Neuronal stem cell (in vitro differentiated cells): ENCODE results near the gene TRAF3.
A peak's percentile ranks its signal among the peaks of the same experiment; 100 is the strongest.

Experiments used
- DNase-seq: peaks from one replicate; pipeline ENCODE4 v3.0.0-alpha.2; 2013; ENCODE audit warnings: low spot score
- H2AFZ ChIP-seq: one replicate; pipeline ENCODE4 v1.6.1; 2013; ENCODE audit warnings: mild to moderate bottlenecking, low read length, inconsistent platforms
- H2AK5ac ChIP-seq: 2 replicates; pipeline ENCODE4 v1.6.1; 2013; ENCODE audit warnings: low read depth, mild to moderate bottlenecking, inconsistent platforms, low read length, moderate library complexity, mixed read lengths
- H2BK120ac ChIP-seq: 2 replicates; pipeline ENCODE4 v1.6.1; 2013; ENCODE audit warnings: low read depth, mild to moderate bottlenecking, inconsistent platforms, low read length, moderate library complexity, mixed read lengths
- H2BK12ac ChIP-seq: one replicate; pipeline ENCODE4 v1.6.1; 2013; ENCODE audit warnings: low read length, inconsistent platforms
- H2BK15ac ChIP-seq: 2 replicates; pipeline ENCODE4 v1.6.1; 2013; ENCODE audit warnings: mild to moderate bottlenecking, low read length, inconsistent platforms, mixed read lengths
- H2BK5ac ChIP-seq: one replicate; pipeline ENCODE4 v1.6.1; 2013; ENCODE audit warnings: inconsistent platforms, mild to moderate bottlenecking, low read length, moderate library complexity
- H3K14ac ChIP-seq: one replicate; pipeline ENCODE4 v1.6.1; 2013; ENCODE audit warnings: low read length, inconsistent platforms
- H3K18ac ChIP-seq: 2 replicates; pipeline ENCODE4 v1.6.1; 2013; ENCODE audit warnings: low read length, inconsistent platforms
- H3K23ac ChIP-seq: 2 replicates; pipeline ENCODE4 v1.6.1; 2013; ENCODE audit warnings: low read depth, mild to moderate bottlenecking, mixed read lengths, low read length, inconsistent platforms; ENCODE audit not compliant: poor library complexity
- H3K27ac ChIP-seq: replicated peaks from 3 replicates; pipeline ENCODE4 v1.5.1; 2013; ENCODE audit warnings: low read length, inconsistent platforms
- H3K27me3 ChIP-seq, 3 experiments: 2 replicates each; pipeline ENCODE4 v1.6.1; 2013; ENCODE audit warnings: low read length in 3 of 3, mild to moderate bottlenecking in 2 of 3, inconsistent platforms in 1 of 3, low read depth in 1 of 3, mixed read lengths in 1 of 3, moderate library complexity in 1 of 3; ENCODE audit not compliant: control insufficient read depth in 3 of 3, insufficient read depth in 3 of 3
- H3K36me3 ChIP-seq, 2 donors: replicated peaks in 1 of 2; 2 replicates each; pipeline ENCODE4 v1.6.1; 2013; ENCODE audit warnings: low read length in 2 of 2; ENCODE audit not compliant: control insufficient read depth in 2 of 2, insufficient read depth in 2 of 2
- H3K4ac ChIP-seq: 2 replicates; pipeline ENCODE4 v1.6.1; 2013; ENCODE audit warnings: inconsistent platforms, mild to moderate bottlenecking, low read length, moderate library complexity
- H3K4me1 ChIP-seq, 2 donors: 1 replicate in 1 of 2; 2 replicates in 1 of 2; pipeline ENCODE4 v1.6.1; 2013; ENCODE audit warnings: low read length in 2 of 2, low read depth in 1 of 2; ENCODE audit not compliant: control insufficient read depth in 2 of 2, insufficient read depth in 1 of 2
- H3K4me2 ChIP-seq: one replicate; pipeline ENCODE4 v1.6.1; 2013; ENCODE audit warnings: mild to moderate bottlenecking, low read length, inconsistent platforms; ENCODE audit not compliant: insufficient read depth, poor library complexity, severe bottlenecking
- H3K4me3 ChIP-seq, 2 donors: 2 replicates each; pipeline ENCODE4 v1.5.1; 2013; ENCODE audit warnings: low read length in 2 of 2, mild to moderate bottlenecking in 2 of 2, inconsistent platforms in 1 of 2, moderate library complexity in 1 of 2
- H3K79me1 ChIP-seq: one replicate; pipeline ENCODE4 v1.6.1; 2013; ENCODE audit warnings: low read depth, mild to moderate bottlenecking, inconsistent platforms, low read length, moderate library complexity
- H3K9ac ChIP-seq: one replicate; pipeline ENCODE4 v1.6.1; 2013; ENCODE audit warnings: mild to moderate bottlenecking, low read depth, low read length, inconsistent platforms; ENCODE audit not compliant: poor library complexity
- H3K9me3 ChIP-seq, 2 donors: replicated peaks in 1 of 2; 2 replicates each; pipeline versions ENCODE3 to v1.6.1; 2013; ENCODE audit warnings: low read length in 2 of 2, mild to moderate bottlenecking in 2 of 2, inconsistent platforms in 1 of 2, low read depth in 1 of 2, mixed read lengths in 1 of 2, moderate library complexity in 1 of 2; ENCODE audit not compliant: control insufficient read depth in 2 of 2, insufficient read depth in 1 of 2
- H4K8ac ChIP-seq: one replicate; pipeline ENCODE4 v1.6.1; 2013; ENCODE audit warnings: low read depth, mild to moderate bottlenecking, inconsistent platforms, low read length, moderate library complexity
- H4K91ac ChIP-seq: one replicate; pipeline ENCODE4 v1.6.1; 2013; ENCODE audit warnings: low read length, low read depth, mild to moderate bottlenecking, inconsistent platforms; ENCODE audit not compliant: poor library complexity
- WGBS, 2 donors: extraction: QIAGEN DNeasy Blood & Tissue Kit; methylation state at CpG; one replicate each; pipeline ENCODE4 v1.1.7; 2013; ENCODE audit warnings: missing lambda C conversion rate in 2 of 2, mixed read lengths in 1 of 2; ENCODE audit not compliant: insufficient read length in 2 of 2, insufficient replicate concordance in 1 of 2; ENCODE audit errors: extremely low coverage in 2 of 2; 5-methylcytosine and 5-hydroxymethylcytosine counted together

The TRAF3 gene

GRCh38 chr14:102927878-102928411 lies 150.7 kb downstream of the TRAF3 start:
- peaks cover 7% of the 10 kb centered on the region for H3K79me1 ChIP-seq
- H2BK5ac ChIP-seq, result no peak overlapping the region
- WGBS, 2 donors, result no CpG with 5 or more reads among the region's 35 CpGs
- peak overlapping the region; percentile 84 for H3K9ac ChIP-seq
- peak overlapping the region; percentile 61 for H2BK120ac ChIP-seq
- no peak overlapping the region for H3K4ac ChIP-seq
- H3K14ac ChIP-seq, result peak overlapping the region; percentile 71
- H3K4me3 ChIP-seq, result peak overlapping the region; percentile 54 to 82
- H3K9me3 ChIP-seq, result peaks cover 0 to 5% of the 10 kb centered on the region in 2 donors
- peak overlapping the region; percentile 75 for H2BK15ac ChIP-seq
- peak overlapping the region; percentile 98 for H3K23ac ChIP-seq
- no peak overlapping the region for H4K91ac ChIP-seq
- H3K4me1 ChIP-seq, result peaks cover 12 to 15% of the 10 kb centered on the region in 2 donors
- peak overlapping the region; percentile 97 for H2BK12ac ChIP-seq
- peak overlapping the region; percentile 96 for H2AFZ ChIP-seq
- peak overlapping the region; percentile 17 for H4K8ac ChIP-seq
- peak overlapping the region; percentile 97 for H2AK5ac ChIP-seq
- H3K27ac ChIP-seq, result no peak overlapping the region
- DNase-seq, result no peak
- H3K18ac ChIP-seq, result peak overlapping the region; percentile 96
- H3K36me3 ChIP-seq, result peaks cover 2 to 10% of the 10 kb centered on the region in 2 donors
- H3K27me3 ChIP-seq, result peaks cover 22 to 69% (median 34%) of the 10 kb centered on the region in 3 experiments
- H3K4me2 ChIP-seq, result peak overlapping the region; percentile 89

GRCh38 chr14:102928412-102929240 lies 151.4 kb downstream of the TRAF3 start:
- no CpG with 5 or more reads among the region's 94 CpGs for WGBS, 2 donors
- H2BK12ac ChIP-seq, result peak overlapping the region; percentile 98
- peak overlapping the region; percentile 88 for H3K9ac ChIP-seq
- peak overlapping the region; percentile 81 for H2BK15ac ChIP-seq
- H2AK5ac ChIP-seq, result peak overlapping the region; percentile 99
- H4K8ac ChIP-seq, result peak overlapping the region; percentile 65
- peaks cover 22 to 63% (median 34%) of the 10 kb centered on the region in 3 experiments for H3K27me3 ChIP-seq
- peak overlapping the region; percentile 94 for H3K23ac ChIP-seq
- peak overlapping the region; percentile 24 for H2BK5ac ChIP-seq
- peaks cover 8% of the 10 kb centered on the region for H3K79me1 ChIP-seq
- peaks cover 0 to 5% of the 10 kb centered on the region in 2 donors for H3K9me3 ChIP-seq
- peak overlapping the region; percentile 54 to 82 for H3K4me3 ChIP-seq
- H3K18ac ChIP-seq, result peak overlapping the region; percentile 98
- no peak overlapping the region for H4K91ac ChIP-seq
- H2AFZ ChIP-seq, result peak overlapping the region; percentile 96
- H3K4me2 ChIP-seq, result peak overlapping the region; percentile 89
- H3K27ac ChIP-seq, result no peak overlapping the region
- peaks cover 12 to 15% of the 10 kb centered on the region in 2 donors for H3K4me1 ChIP-seq
- peaks cover 5 to 17% of the 10 kb centered on the region in 2 donors for H3K36me3 ChIP-seq
- peak overlapping the region; percentile 66 for H3K4ac ChIP-seq
- peak; percentile 66 for DNase-seq
- H3K14ac ChIP-seq, result peak overlapping the region; percentile 100
- no peak overlapping the region for H2BK120ac ChIP-seq

- peak overlapping the region; percentile 53 for H2BK5ac ChIP-seq
- peak overlapping the region; percentile 94 for H3K23ac ChIP-seq
- H4K8ac ChIP-seq, result no peak overlapping the region
- H3K4me3 ChIP-seq, result peak overlapping the region; percentile 54 to 82
- H2AFZ ChIP-seq, result peak overlapping the region; percentile 96
- DNase-seq, result no peak
- H3K36me3 ChIP-seq, result peaks cover 5 to 20% of the 10 kb centered on the region in 2 donors
- peak overlapping the region; percentile 88 for H3K9ac ChIP-seq
- peak overlapping the region; percentile 63 for H3K14ac ChIP-seq
- no CpG with 5 or more reads among the region's 94 CpGs for WGBS, 2 donors
- no peak overlapping the region for H2BK12ac ChIP-seq
- peak overlapping the region; percentile 66 for H3K4ac ChIP-seq
- no peak overlapping the region for H3K27ac ChIP-seq
- peak overlapping the region; percentile 89 for H3K4me2 ChIP-seq
- H3K79me1 ChIP-seq, result peaks cover 8% of the 10 kb centered on the region
- H2BK120ac ChIP-seq, result peak overlapping the region; percentile 47
- H2AK5ac ChIP-seq, result peak overlapping the region; percentile 99
- peaks cover 0 to 5% of the 10 kb centered on the region in 2 donors for H3K9me3 ChIP-seq
- H3K18ac ChIP-seq, result peak overlapping the region; percentile 98
- H3K27me3 ChIP-seq, result peaks cover 22 to 60% (median 34%) of the 10 kb centered on the region in 3 experiments
- peaks cover 12 to 15% of the 10 kb centered on the region in 2 donors for H3K4me1 ChIP-seq
- H2BK15ac ChIP-seq, result peak overlapping the region; percentile 81
- H4K91ac ChIP-seq, result no peak overlapping the region
These were observed 152.2 kb downstream of the TRAF3 start for GRCh38 chr14:102929241-102930137.
